Inflammatory macrophage (primary cell): ENCODE measurements around the gene ANGPTL2.
A peak's percentile ranks its signal among the peaks of the same experiment; 100 is the strongest.

ENCODE experiments used
- DNase-seq, 2 donors: peaks; one replicate each; pipeline ENCODE4 v3.0.0-alpha.2; 2020 to 2022

Gene ANGPTL2

DNA sequence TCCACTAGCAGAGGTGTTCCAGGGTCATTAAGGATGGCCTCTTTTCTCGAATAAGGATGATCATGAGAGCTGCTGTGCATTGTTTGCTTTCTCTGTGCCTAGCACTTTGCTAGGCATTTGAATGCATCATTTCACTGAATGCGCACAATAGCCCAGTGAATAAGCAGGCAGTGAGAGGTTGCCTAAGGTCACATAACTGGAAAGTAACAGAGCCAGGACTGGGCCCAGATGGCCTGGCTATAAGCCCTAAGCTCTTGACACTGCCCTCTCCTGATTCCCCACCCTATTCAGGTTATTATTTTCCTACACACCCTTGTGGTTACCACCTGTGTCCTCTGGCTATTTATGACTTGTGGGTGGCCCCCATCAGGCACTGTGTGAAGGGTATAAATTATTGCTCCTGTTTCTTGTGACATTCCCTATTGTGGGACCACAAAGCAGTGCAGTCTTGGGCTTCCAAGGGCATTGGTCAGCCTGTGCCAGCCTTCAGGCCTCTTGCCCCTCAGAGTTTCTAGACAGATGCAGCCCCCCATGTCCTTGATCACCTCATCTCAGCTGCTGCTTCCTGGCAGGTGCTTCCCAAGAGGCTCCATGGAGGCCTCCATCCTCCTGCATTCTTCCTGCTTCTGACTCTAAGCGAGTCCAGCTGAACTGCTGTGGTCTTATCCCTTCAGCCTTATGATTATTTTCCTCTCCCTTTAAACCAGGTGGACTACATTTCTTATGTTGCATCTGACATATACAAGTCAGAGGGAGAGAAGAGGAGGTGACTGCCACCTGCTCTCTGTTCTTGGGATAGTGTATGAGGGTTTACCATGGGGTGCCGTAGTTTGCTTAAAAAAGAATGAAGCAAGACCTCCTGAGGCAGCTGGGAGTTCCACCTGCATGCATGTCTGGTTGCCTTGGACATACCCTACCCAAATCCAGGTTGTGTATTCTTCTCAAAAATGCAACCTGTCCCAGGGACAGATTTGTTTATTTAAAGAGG, 47.6 kb downstream of the ANGPTL2 start:
- no peak for DNase-seq

- DNase-seq: no peak
These were observed 54.7 kb downstream of the ANGPTL2 start for GRCh38 chr9:127067603-127068220.

- DNase-seq: no peak
These were observed 55.6 kb downstream of the ANGPTL2 start for GRCh38 chr9:127066851-127067136.

DNA sequence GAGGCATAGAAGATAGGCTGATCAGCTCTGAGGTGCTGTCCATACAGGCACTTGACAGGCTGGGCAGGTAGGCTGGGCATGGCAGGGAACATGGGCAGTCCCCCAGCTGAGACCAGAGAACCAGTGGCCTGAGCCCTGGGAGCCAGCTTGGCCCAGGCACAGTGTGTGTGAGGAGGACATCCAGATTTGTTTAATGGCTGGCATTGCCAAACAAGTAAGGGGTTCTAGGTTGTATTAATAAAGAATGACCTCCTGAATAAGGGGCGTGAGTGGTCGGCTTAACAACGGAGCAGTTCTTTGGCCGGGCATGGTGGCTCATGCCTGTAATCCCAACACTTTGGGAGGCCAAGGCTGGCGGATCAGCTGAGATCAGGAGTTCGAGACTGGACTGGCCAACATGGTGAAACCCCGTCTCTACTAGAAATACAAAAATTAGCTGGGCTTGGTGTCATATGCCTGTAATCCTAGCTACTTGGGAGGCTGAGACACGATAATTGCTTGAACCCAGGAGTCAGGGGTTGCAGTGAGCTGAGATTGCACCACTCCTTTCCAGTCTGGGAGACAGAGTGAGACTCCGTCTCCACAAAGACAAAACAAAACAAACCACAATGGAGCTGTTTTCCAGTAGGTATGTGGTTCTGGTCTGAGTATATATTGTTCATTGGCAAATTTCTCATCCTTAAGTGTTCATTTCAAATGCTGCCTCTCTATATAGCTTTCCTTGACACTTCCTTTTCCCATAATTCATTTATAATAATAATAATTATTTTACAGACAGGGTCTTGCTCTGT, 56.2 kb downstream of the ANGPTL2 start:
- no peak for DNase-seq

- DNase-seq: no peak
These were observed 56.8 kb downstream of the ANGPTL2 start for GRCh38 chr9:127065592-127065991.

DNA sequence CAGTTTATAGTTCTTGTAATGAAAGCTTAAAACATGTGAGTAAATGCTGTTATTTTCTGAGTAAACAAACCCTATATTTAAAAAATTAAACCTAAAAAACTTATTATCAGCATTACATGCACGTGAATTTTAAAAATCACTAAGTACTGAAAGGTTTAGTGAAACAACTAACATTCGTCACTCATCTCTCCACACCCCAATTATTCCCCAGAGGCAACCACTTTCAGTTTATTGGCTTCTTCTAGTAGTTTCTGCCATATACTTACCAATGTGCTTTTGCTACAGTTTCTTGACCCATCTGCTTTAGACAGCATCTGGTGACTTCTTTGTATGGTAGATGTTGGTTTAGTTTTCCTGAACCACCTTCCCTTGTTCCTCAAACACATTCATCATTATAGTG, 58.1 kb downstream of the ANGPTL2 start:
- DNase-seq: no peak

DNA sequence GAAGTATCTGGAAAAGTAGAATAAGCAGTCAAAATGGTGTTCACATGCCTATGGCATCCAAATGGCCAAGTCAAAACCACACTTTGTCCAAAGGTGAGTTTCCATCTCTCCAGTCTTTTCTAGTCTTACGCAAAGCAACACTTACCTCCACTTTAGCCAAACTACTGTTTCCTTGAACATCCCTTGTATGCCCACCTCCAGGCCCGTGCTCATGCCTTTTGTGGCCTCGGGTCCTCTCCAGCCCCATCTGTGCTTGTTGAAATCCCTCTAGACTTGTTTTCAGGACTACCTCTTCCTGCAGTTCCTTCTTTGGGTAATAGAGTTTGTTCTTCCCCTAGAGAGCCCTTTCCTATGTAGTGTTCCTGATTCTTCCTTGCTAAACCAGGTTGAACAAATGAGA, 61.0 kb downstream of the ANGPTL2 start:
- DNase-seq: no peak

DNA sequence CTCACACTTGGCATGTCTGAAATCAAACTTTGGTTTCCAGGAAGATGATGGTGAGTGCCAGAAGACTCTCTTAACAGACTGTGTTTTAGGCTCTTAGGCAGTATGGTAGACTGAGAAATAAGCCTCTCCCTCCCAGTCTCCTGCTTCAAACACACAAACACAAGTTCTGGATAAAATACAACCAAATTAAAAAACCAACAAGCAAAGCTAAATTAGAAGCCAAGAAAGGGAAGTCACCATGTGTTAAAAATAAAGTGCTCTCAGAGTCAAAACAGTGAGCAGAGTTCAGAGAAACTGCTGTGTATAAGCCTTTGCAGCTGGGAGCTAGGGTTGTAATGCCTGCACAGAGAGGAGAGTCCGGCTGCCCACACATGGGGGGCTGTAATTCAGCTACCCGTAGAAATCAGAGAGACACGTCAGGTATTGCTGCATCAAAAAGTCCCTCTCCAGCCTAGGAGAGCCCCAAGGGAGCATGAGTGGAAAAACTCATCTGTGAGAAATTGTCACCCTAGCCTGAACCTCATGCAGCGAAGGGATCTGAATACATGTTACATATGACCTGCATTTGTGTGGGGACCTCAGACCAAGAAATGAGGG, 62.6 kb downstream of the ANGPTL2 start:
- no peak for DNase-seq

DNA sequence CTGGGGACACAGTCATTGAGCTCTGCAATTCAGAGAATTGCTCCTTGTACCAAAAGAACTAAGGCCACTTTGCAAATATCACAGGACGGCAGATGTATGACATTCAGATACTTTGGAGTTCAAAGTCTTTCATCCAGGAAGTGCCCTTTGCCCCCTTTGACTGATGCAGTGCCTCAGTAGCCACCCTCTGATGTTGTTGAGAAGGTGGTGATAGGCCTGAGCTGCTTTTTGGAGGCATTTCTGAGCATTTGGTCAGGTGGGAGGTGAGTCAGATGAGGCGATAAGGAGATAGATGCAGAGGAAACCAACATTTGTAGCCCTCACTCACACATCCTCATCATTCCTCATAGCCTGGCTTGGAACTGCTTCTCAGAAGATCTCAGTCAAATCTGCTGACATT, 63.4 kb downstream of the ANGPTL2 start:
- no peak for DNase-seq

DNA sequence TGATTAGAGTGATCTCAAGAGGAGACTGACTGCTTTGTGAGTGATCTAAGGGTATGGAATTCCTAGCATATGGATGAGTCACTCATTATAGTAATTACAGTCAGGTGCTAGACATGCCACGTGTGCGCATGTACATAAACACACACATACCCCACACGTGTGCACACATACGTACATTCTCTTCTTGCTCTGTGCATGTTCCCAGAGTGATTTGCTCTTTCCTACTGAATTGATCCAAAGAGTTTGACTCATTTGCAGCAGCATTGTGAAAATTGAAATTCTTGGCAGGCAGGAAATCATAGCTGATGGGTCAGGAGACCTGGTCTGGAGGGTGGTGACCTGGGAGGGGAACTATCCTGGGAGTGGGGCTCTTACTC, 63.8 kb downstream of the ANGPTL2 start:
- DNase-seq: no peak

DNA sequence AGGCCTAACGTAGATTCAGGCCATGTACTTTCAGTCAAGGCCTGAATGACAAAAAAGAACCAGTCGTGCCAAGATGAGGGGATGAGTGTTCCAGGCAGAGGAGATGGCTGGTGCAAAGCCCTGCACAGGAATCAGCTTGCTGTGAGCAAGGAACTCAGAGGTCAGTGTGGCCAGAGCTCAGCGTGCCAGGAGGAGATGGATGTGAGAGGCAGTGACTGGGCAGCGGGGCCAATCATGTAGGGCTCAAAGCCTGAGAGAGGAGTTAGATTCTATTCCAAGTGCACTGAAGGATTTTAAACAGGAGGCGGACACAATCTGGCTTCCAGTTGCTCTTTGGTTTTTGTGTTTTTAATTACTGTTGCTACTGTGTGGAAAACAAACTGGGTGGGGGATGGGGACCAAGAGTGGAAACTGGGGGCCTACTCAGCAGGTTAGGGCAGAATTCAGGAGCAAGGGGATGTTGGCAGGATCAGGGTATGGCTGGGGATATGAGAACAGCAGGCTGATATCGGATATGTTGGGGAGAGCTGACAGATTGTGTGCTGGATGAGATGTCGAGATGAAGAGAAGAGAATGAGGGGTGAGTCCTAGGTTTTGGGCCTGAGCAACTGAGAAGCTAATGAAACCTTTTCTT, 64.3 kb downstream of the ANGPTL2 start:
- no peak for DNase-seq

DNA sequence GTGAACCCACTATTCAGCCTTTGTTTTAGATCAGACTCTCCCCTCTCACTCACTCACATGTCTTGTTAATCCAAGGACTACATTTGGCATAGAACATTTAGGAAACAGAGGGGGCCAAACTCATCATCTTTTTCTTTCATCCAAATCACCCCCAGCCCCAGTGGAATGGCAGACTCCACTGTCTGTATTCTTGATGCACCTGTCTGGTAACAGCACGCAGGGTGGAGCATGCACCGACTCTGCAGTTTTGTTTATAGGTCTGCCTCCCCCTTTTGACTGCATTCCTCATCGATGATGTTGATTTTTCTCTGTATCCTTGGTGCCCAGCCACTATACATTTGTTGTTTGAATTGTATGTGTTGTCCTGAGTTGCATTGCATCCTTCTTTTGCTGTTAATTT, 66.0 kb downstream of the ANGPTL2 start:
- DNase-seq: no peak

DNA sequence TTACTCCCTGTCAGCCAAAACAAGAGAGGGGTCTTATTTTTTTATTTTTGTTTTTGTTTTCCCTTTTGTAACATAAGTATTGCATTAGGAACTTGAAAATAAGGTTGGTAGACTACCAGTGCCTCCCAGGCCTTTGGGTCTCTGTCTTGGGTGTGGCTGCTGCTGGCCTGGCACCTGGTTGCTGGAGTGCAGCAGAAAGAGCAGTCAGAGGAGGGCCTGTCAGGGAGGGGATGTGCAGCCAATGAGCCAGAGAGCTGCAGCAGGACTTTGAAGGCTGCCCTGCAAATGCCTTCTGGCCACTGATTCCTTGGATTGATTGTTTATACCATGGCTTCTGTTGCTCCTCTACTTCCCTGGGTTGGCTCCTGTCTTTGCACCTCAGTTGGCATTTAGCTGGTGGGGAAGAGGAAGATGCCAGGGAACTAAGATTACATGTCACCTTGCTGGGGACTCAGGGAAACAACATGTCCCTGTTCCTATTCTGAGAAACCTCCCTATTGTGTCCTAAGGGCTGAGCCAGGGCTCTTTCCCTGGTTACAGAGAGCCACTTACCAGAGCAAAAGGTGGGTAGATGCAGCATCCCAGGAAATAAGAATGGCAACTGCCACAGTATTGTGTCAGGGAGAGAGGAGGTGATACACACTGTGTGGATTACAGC, 66.6 kb downstream of the ANGPTL2 start:
- DNase-seq: no peak

DNA sequence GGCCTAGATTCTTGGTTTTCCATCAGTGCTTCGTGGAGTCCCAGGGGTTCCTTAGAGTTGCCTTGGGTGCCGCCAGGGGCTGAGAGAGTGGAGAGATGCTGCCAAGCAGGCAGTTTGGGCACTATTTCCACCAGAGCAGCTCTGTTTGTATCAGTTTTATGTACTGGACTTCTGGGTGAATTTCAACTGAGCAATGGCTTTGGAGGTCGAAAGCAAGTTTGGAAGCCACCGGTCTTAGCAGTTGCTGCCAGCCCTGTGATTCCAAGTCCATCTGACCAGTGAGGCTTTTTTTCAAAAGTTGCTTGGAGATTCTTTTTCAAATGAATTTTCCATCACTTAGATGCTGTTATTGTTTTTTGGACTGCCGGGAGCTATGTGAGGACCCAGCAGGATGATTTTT, 68.5 kb downstream of the ANGPTL2 start:
- no peak for DNase-seq

DNA sequence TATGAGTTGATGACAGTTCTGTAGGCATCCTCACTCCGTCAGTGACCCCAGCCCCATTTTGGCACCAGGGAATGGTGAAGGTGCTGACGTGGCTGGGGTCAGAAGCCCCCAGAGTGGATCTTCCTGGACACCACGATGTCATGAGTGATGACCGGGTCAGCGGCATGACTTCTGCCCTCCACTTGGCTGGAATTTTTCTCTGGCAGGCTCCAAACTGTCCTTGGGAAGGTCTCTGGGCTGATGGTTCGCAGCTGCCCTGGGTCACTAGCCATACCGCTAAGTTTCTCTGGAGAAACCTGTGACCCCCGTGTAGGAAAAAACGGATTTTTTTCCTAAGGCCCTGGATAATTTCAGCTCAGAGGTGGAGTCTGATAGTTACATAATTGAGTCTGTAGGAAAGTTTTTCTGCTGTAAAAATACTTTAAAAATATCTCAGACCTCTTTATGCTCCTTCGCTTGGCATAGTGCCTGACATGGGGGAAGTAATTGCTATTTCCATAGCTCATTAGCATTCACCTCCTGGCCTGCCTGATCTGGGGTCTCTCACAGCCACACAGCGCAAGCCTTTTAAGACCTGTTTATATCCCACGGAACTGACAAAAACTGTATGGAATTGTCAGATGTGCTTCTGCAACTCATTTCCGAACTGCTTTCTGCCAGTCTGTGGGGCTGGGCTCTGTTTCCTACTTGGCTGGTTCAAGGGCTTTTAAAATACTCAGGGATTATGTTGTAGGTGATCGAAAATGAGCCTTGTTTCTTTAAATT, 69.2 kb downstream of the ANGPTL2 start:
- DNase-seq: no peak

DNA sequence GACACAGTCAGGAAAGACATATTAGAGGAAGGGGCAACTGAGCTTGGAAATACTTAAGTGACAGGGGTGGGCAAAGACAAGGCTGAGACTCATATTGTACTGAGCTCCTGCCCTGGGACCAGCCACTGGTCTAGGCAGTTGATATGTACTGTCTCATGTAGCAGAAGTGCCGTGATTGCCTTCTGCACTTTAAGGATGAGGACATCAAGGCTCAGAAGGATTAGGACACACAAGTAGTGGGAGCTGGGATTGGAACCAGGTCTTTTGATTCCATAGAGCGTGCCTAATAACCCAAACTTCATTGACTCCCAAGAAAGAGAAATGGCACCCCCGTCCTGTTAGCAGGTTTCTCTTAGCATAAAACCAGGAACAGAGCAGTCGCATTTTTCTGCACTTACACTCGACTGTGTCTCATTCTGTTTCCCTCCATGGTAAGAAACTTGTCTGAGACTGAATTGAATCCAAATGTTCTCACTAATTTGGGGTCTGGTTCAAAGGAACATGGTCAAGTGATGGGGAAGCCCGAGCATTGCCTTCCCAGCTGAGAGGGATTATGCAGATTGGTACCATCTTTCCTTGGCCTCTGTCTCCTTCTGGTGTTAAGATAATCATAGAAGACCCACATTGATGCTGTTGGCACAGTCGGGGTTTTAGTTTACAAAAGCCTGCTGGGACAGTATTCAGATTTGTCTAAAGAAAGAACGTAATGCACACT, 70.4 kb downstream of the ANGPTL2 start:
- no peak for DNase-seq

GRCh38 chr9:127050591-127051001, 71.8 kb downstream of the ANGPTL2 start:
- DNase-seq: peak; percentile 17 to 43

DNA sequence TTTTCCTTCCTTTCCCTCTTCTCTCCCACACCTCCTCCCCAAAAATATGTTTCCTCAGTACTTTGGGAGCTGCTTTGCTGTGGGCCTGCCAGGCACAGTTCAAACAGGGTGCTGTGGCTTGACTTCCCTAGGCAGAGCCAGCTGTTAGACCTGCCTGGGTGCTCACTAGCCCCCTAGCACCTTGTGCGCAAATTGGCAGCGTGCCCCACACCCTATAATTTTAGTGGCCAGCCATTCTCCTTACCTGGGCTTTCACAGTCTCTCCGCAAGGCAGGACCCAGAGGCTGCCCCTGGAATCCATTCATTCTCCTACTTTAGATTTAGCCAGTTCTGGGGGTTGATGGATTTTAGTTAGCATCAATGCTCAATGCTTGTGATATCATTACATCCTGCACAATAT, 72.3 kb downstream of the ANGPTL2 start:
- no peak for DNase-seq

- DNase-seq: no peak
These were observed 72.9 kb downstream of the ANGPTL2 start for GRCh38 chr9:127049581-127049980.

GRCh38 chr9:127049044-127049443, 73.4 kb downstream of the ANGPTL2 start:
- DNase-seq: peak; percentile 80 to 83

DNA sequence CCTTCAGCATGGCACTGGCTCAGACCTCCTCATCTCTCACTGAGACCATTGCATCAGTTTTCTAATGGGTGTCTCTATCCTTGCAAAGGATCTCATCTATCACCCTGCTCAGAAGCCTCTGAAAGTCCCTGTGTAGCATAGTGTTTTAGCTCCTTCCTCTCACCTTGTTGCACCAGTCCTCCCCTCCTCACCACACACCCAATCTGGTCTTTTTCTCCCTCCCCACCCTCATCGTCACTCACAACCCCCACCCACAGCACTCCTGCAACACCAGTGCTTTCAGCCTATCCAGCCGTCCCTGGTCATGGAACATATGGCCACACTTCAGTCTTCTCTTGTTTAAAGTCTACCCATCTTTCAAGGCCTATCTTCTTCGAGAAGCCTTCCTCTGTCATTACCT, 74.5 kb downstream of the ANGPTL2 start:
- DNase-seq: no peak
